ENCODE results near the gene MRTFA.

GRCh38 chr22:40633036-40633435 lies 3.5 kb downstream of the MRTFA start:
- TF ChIP-seq CTCF (IDR thresholded peaks at IDR 0.05) (no peak), USF2 (IDR thresholded peaks at IDR 0.05) (no peak), CHD2 (IDR thresholded peaks at IDR 0.05; ENCODE audit: low read length, partially characterized antibody) (no peak), RFX5 (IDR thresholded peaks at IDR 0.05) (no peak), RAD21 (conservative IDR thresholded peaks at IDR 0.05 in 1 of 2, IDR thresholded peaks at IDR 0.05 in 1 of 2) (no peak), MYC (IDR thresholded peaks at IDR 0.05; ENCODE audit: borderline replicate concordance, low read length) (no peak), MAX (IDR thresholded peaks at IDR 0.05) (no peak), JUN (IDR thresholded peaks at IDR 0.05) (no peak), CEBPB (IDR thresholded peaks at IDR 0.05) (no peak), MAFK (IDR thresholded peaks at IDR 0.05; ENCODE audit: partially characterized antibody) (no peak), ZSCAN20 (CRISPR knock-in tag; IDR thresholded peaks at IDR 0.05) (no peak), ZC3H11A (IDR thresholded peaks at IDR 0.05) (no peak)

Measured in A549 (cell line).